Dendritic cell treated with granulocyte-macrophage colony-stimulating factor and Interleukin-4, amounts not matched to agents 40 ng/mL and 50 ng/mL, for 4 days (primary cell): ENCODE measurements around the gene CCL8.

Experiments used
- H3K27ac Mint-ChIP-seq: one replicate; pipeline ENCODE4 v1.8.0; 2022; ENCODE audit warnings: mild to moderate bottlenecking, mixed read lengths
- H3K27me3 Mint-ChIP-seq: one replicate; pipeline ENCODE4 v1.8.0; 2022; ENCODE audit warnings: mild to moderate bottlenecking, mixed read lengths
- H3K36me3 Mint-ChIP-seq: one replicate; pipeline ENCODE4 v1.8.0; 2022; ENCODE audit warnings: low read depth, mixed read lengths
- H3K4me1 Mint-ChIP-seq: one replicate; pipeline ENCODE4 v1.8.0; 2022; ENCODE audit warnings: low read depth, mixed read lengths
- H3K4me3 Mint-ChIP-seq: one replicate; pipeline ENCODE4 v1.8.0; 2022; ENCODE audit warnings: mild to moderate bottlenecking, moderate library complexity, mixed read lengths
- H3K9me3 Mint-ChIP-seq: one replicate; pipeline ENCODE4 v1.8.0; 2022; ENCODE audit warnings: mixed read lengths
- intact Hi-C: fragments of 100-400 bp; cut with micrococcal nuclease; formaldehyde crosslinking; loops from one replicate; pipeline ENCODE4 v1.15.0; 2022

CCL8 gene

DNA sequence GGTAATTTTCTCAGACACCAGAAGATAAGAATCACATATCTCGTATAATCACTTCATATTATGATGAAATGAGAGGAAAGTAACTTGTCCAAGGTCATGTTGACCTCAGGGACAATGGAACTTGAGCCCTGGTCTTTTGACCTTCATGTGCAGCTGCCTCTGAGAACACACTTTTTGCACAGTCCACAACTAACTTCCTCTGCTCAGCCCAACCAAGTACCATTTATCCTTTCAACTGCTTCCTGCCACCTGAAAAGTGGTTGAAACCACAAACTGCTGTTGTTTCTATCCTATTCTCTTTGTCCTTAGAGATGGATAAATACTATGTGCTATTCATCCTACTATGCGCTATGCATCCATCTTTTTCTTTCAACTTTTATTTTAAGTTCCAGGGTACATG, 46.1 kb downstream of the CCL8 start:
- intact Hi-C loops = no loop called here
- Mint-ChIP-seq H3K27ac (peak overlapping the region; percentile 37), H3K9me3 (no peaks in the 10 kb centered on the region), H3K36me3 (peaks cover 18% of the 10 kb centered on the region), H3K4me1 (peaks cover 31% of the 10 kb centered on the region), H3K4me3 (no peak overlapping the region), H3K27me3 (peaks cover 18% of the 10 kb centered on the region)

DNA sequence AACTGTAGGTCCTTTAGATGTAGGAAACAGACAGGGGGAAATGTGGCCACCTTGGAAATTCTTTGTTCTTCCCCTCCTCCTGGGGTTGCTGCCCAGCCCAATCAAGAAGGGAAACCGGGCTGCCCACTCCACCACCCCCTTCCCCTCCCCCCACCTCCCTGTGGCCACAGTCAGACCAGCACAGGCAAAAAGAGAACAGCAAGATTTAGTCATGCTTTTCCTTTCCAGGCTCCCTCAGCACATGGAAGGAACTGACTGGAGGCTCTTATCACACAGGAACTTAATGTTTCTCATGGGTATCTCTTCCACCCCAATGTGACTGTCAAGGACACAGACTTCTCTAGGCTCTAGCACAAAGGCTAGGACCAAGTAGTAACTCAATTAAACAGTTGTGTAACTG, 46.8 kb downstream of the CCL8 start:
- Mint-ChIP-seq H3K27ac (peak overlapping the region; percentile 37), H3K36me3 (peaks cover 16% of the 10 kb centered on the region), H3K9me3 (no peaks in the 10 kb centered on the region), H3K4me3 (no peak overlapping the region), H3K4me1 (peaks cover 25% of the 10 kb centered on the region), H3K27me3 (peaks cover 18% of the 10 kb centered on the region)
- intact Hi-C loops = no loop called here

DNA sequence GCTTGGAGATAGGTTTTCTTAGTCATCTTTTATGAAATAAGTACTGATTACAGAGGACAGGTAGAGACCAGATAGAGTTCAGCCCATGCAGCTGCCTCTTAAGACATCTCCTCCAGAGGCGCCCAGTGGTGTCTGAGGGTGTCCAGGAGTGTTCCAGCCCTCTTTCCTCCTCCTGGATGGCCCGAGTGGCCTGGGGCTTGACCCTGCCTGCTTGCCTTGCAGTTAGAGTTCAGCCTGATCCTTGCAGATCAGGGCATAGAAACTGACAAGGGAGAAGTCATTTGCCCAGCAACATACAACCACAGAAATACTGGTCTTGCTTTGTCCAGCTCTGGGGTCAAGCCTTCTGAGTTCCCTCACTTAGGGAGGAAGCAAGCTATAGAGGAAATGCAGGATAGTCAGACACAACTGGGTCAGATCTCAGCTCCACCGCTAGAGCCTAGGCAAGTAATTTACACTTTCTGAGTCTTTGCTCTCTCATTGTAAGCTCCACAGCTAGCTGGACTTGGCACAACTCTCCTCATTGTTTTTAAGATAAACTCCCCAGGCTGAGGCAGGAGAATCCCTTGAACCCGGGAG, 47.4 kb downstream of the CCL8 start:
- Mint-ChIP-seq H3K36me3 (peaks cover 10% of the 10 kb centered on the region), H3K4me3 (no peak overlapping the region), H3K27ac (peak overlapping the region; percentile 28), H3K9me3 (no peaks in the 10 kb centered on the region), H3K4me1 (peaks cover 19% of the 10 kb centered on the region), H3K27me3 (peaks cover 18% of the 10 kb centered on the region)
- intact Hi-C loops = no loop called here

DNA sequence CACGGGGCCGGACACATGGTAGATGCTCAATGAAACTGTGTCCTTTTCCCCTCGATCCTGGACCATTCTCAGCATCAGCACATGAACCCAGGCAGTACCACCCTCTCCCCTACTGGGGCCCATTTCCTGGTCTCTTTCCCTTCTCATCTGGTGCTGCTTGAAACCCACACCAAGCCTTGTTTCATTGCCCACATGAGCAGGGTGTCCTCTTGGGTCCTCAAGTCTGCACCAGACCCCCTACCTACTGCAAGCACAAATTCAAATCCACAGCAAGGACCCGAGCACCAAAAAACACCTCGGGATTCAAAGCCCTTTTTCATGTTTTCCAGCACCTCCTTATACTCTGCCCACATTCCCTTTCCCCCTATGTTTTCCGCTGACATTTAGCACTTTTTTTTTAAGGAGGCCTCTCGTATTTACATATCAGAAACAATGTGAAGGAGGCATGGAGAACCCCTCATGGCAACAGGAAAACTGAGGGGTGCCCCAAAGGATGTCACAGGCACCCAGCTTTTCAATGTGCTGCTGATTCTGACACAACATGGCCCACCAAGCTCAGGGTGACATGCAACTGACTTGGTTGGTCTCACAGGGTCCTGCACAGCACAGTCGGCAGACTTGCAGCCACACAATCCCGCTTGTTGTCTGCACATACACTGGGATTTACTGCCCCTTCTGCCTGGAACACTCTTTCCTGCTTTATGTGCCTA, 48.4 kb downstream of the CCL8 start:
- H3K4me1 Mint-ChIP-seq = peaks cover 9% of the 10 kb centered on the region
- intact Hi-C loops = no loop called here

DNA sequence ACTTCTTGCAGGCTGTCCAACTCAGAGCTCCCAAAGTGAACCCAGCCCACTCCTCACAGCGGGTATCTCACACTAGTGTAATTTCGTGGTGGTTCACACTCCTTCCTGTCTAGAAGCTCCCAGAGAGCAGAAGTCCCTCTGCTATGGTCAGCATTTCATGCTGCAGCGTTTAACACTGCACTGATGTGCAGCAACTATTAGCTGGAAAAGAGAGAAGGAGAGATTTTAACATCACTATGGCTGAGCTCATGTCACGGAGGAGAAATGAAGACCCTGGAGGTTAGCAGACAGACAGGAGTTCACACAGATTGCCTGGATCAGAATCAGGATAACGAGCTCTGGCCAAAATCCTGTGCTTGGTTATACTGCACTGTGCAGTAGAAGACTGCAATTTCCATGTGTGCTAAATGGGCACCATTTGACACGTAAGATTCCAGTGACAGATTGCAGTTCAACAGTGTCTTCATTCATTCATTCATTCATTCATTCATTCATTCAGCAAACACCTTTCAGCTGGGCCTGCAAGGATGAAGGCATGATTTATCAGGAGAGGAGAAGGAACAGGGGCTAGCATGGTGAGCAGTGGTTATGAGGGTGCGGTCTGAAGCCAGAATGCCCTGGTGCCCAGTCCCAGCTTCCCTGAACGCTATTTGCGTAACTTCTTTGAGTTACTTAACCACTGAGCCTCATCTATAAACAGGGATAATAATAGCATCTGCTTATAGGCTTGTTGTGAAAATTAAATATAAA, 49.1 kb downstream of the CCL8 start:
- H3K4me3 Mint-ChIP-seq = no peak overlapping the region
- intact Hi-C loops = no loop called here
- H3K36me3 Mint-ChIP-seq = no peaks in the 10 kb centered on the region
- H3K4me1 Mint-ChIP-seq = peaks cover 1% of the 10 kb centered on the region
- no peak overlapping the region for H3K27ac Mint-ChIP-seq
- peaks cover 10% of the 10 kb centered on the region for H3K27me3 Mint-ChIP-seq
- no peaks in the 10 kb centered on the region for H3K9me3 Mint-ChIP-seq

More for the DNA sequence above, 48.4 kb downstream of the CCL8 start:
- H3K9me3 Mint-ChIP-seq = no peaks in the 10 kb centered on the region
- H3K4me3 Mint-ChIP-seq = no peak overlapping the region
- no peak overlapping the region for H3K27ac Mint-ChIP-seq
- H3K27me3 Mint-ChIP-seq = peaks cover 9% of the 10 kb centered on the region
- no peaks in the 10 kb centered on the region for H3K36me3 Mint-ChIP-seq

DNA sequence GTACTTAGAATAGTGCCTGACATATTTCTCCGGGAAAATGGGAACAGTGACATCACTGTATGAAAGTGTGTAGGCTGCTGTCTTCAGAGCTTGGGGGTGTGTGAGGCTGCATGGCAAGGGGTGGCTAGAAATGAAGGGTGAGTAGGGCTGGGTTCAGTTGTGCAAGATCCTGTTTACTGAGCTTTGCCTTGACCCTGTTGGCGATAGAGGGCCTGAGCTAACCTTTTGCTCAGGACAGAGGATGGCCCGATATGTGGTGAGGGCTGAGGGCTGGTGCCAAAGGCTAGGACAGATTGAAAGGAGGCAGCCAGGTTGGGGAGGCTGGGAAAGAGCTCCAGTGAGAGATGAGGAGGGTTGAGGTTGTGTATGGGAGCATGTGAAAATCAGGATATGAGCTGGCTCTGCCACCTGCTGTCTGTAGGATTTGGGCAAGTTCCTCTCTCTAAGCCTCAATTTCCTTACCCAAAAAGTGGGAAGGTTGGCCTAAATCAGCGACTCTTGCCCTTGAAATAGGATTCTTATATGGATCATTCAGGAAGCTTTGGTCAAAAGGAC, 49.8 kb downstream of the CCL8 start:
- H3K27me3 Mint-ChIP-seq = peaks cover 10% of the 10 kb centered on the region
- H3K4me1 Mint-ChIP-seq = no peaks in the 10 kb centered on the region
- H3K4me3 Mint-ChIP-seq = no peak overlapping the region
- H3K36me3 Mint-ChIP-seq = no peaks in the 10 kb centered on the region
- intact Hi-C loops = no loop called here
- H3K27ac Mint-ChIP-seq = no peak overlapping the region
- no peaks in the 10 kb centered on the region for H3K9me3 Mint-ChIP-seq

DNA sequence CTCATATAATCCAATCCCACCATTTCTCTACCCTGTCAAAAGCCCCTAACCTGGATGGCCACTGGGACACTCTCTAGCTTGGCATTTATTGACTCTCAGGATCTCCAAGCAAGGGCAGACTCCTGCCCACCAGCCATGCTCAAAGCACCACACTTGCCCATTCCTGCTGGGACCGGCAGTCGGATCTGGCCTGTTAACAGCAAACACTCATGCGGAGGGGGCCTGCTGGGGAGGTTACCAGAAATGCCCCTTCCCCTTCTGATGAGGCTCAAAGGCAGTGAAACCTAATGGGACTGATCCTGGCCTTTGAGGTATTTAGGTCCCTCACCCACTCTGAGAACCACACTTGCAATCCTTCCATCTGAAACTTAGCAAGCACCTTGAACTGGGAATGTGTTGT, 50.3 kb downstream of the CCL8 start:
- Mint-ChIP-seq H3K27me3 (peaks cover 8% of the 10 kb centered on the region), H3K4me3 (no peak overlapping the region), H3K4me1 (peaks cover under 1% of the 10 kb centered on the region), H3K27ac (peak overlapping the region; percentile 33), H3K36me3 (no peaks in the 10 kb centered on the region), H3K9me3 (no peaks in the 10 kb centered on the region)
- intact Hi-C loops = no loop called here

DNA sequence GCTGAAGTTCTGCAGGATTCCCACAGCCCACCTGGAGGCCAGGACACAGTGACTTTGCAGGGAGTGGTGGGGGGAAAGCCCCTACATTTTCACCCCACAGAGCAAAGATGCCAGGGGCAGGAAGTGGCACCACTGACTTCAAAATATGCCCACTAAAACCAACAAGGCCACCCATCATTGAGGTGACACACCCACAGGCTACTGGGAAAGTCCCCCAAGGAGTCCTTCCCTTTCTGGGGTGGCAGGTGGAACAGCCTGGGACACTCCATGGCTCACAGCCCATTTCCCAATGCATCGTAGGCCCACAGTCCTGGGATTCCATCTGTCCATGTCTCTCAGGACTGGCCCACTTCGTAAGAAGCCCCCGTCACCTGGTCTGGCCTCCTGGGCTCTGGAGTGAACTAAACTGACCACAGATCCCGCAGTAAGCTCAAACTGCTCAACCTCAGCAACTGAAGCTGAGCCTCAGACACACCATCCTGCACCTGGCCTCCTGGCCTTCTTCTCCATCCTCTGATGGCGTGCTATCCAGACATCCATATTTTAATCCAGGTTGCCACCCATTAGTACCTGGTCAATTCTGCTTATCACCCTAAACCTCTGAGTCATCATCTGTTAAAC, 51.3 kb downstream of the CCL8 start:
- intact Hi-C loops = no loop called here
- H3K36me3 Mint-ChIP-seq = no peaks in the 10 kb centered on the region
- peaks cover 7% of the 10 kb centered on the region for H3K4me1 Mint-ChIP-seq
- no peaks in the 10 kb centered on the region for H3K9me3 Mint-ChIP-seq
- H3K27me3 Mint-ChIP-seq = peaks cover 3% of the 10 kb centered on the region
- H3K27ac Mint-ChIP-seq = peak overlapping the region; percentile 37
- H3K4me3 Mint-ChIP-seq = no peak overlapping the region

DNA sequence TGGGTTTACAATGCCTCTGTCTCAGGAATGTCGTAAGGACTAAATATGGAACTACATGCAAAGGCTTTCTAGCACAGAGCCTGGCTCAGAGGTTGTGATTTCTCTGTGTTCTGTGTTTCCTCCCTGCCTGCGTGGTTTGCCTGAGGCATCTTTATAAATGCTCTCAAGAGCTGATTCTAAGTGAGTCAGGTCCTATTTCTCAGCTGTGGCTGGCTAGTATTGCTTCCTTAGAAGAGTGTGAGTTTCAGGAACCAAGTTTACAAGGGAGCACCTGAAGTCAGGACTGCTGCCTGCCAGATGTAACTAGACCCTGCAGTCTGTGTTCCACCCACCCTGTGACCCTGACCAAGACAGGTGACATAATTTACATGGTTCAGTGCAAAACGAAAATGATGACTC, 51.8 kb downstream of the CCL8 start:
- Mint-ChIP-seq H3K36me3 (no peaks in the 10 kb centered on the region), H3K27me3 (peaks cover 5% of the 10 kb centered on the region), H3K9me3 (no peaks in the 10 kb centered on the region), H3K27ac (peak overlapping the region; percentile 37), H3K4me1 (peaks cover 12% of the 10 kb centered on the region), H3K4me3 (no peak overlapping the region)
- intact Hi-C loops = no loop called here
